ENCODE measurements around the gene VPS11.

VPS11 gene

DNA sequence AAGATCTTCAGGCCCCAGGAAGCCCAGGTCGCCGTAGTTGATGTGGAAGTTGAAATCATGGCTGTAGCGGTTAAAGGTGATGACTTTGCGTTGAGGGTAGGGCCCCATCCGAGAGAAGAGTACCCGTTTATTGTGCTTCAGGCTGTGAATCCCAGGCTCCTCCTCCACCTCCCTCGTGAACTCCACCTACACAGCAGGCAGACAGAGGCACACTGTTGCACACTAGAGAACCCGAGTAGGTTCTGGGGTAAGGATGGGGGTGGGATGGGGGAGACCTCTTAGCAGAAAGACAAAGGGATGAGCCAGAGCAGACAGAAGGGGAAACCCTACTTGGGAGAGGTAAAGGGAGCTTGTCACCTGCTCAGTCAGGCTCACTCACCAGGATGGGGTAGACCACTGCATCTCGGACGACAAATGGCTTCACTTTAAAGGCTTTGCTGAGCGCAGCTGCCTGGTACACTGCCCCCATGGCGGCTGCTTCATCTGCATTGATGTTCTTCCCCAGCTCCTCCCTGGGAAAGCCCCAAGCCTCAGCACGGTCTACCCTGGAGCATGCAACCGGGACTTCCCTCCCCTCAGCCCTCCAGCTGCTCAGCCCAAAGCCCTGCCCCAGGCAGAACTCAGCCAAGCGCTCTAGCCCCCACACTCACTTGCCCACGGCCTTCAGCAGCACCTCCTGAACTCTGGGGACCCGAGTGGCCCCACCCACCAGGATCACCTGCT, 16.0 kb upstream of the VPS11 start:
- Histone ChIP-seq H3K9me3 (ENCODE audit: severe bottlenecking) (no peaks in the 10 kb centered on the region), H3K4me3 (ENCODE audit: severe bottlenecking) (no peak overlapping the region), H3K27me3 (ENCODE audit: insufficient read depth, poor library complexity, severe bottlenecking) (no peaks in the 10 kb centered on the region), H3K36me3 (ENCODE audit: low read depth) (peaks cover 96% of the 10 kb centered on the region), H3K27ac (ENCODE audit: poor library complexity, severe bottlenecking) (no peak overlapping the region), H3K4me1 (ENCODE audit: insufficient read depth, poor library complexity, severe bottlenecking) (peaks cover 7% of the 10 kb centered on the region)
- DNase-seq (ENCODE audit: low spot score) = no peak
- TF ChIP-seq, protein P1, sequence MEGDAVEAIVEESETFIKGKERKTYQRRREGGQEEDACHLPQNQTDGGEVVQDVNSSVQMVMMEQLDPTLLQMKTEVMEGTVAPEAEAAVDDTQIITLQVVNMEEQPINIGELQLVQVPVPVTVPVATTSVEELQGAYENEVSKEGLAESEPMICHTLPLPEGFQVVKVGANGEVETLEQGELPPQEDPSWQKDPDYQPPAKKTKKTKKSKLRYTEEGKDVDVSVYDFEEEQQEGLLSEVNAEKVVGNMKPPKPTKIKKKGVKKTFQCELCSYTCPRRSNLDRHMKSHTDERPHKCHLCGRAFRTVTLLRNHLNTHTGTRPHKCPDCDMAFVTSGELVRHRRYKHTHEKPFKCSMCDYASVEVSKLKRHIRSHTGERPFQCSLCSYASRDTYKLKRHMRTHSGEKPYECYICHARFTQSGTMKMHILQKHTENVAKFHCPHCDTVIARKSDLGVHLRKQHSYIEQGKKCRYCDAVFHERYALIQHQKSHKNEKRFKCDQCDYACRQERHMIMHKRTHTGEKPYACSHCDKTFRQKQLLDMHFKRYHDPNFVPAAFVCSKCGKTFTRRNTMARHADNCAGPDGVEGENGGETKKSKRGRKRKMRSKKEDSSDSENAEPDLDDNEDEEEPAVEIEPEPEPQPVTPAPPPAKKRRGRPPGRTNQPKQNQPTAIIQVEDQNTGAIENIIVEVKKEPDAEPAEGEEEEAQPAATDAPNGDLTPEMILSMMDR (IDR thresholded peaks at IDR 0.05; ENCODE audit: poor library complexity, severe bottlenecking) = no peak
- ATAC-seq (ENCODE audit: low read depth) = no peak

- no peak overlapping the region for H3K27ac ChIP-seq (ENCODE audit: poor library complexity, severe bottlenecking)
- H3K36me3 ChIP-seq (ENCODE audit: low read depth) = peaks cover 89% of the 10 kb centered on the region
- DNase-seq (ENCODE audit: low spot score) (no peak), ATAC-seq (ENCODE audit: low read depth) (no peak)
- TF ChIP-seq, protein P1 (IDR thresholded peaks at IDR 0.05; ENCODE audit: poor library complexity, severe bottlenecking) = no peak
- H3K27me3 ChIP-seq (ENCODE audit: insufficient read depth, poor library complexity, severe bottlenecking) = no peaks in the 10 kb centered on the region
- H3K9me3 ChIP-seq (ENCODE audit: severe bottlenecking) = no peaks in the 10 kb centered on the region
- peaks cover 7% of the 10 kb centered on the region for H3K4me1 ChIP-seq (ENCODE audit: insufficient read depth, poor library complexity, severe bottlenecking)
- H3K4me3 ChIP-seq (ENCODE audit: severe bottlenecking) = no peak overlapping the region
Observed at GRCh38 chr11:119052163-119052814, 15.3 kb upstream of the VPS11 start.

DNA sequence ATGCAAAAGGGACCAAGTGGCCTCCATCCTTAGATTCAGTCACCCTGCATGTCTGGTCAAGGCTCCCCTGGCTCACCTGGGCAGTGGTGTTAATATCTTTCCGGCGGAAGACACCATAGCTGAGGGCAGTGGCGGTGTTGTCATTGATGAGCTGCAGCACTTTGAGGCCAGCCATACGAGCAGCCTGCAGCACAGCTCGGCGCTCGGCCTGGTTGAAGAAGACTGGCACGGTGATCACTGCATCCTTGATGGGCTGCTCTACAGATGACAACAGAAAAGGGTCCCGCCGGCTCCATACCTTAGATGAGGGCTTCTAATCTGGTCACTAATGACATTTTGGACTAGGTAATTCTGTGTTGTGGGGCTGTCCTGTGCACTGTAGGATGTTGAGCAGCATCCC, 13.2 kb upstream of the VPS11 start:
- Histone ChIP-seq H3K36me3 (ENCODE audit: low read depth) (peaks cover 67% of the 10 kb centered on the region), H3K4me1 (ENCODE audit: insufficient read depth, poor library complexity, severe bottlenecking) (peaks cover 7% of the 10 kb centered on the region), H3K4me3 (ENCODE audit: severe bottlenecking) (no peak overlapping the region), H3K27me3 (ENCODE audit: insufficient read depth, poor library complexity, severe bottlenecking) (no peaks in the 10 kb centered on the region), H3K9me3 (ENCODE audit: severe bottlenecking) (no peaks in the 10 kb centered on the region), H3K27ac (ENCODE audit: poor library complexity, severe bottlenecking) (no peak overlapping the region)
- TF ChIP-seq, protein P1 (IDR thresholded peaks at IDR 0.05; ENCODE audit: poor library complexity, severe bottlenecking) = no peak
- ATAC-seq (ENCODE audit: low read depth) (no peak), DNase-seq (ENCODE audit: low spot score) (no peak)

GRCh38 chr11:119055901-119056300, 11.7 kb upstream of the VPS11 start:
- no peak for ATAC-seq (ENCODE audit: low read depth)
- Histone ChIP-seq H3K9me3 (ENCODE audit: severe bottlenecking) (no peaks in the 10 kb centered on the region), H3K27ac (ENCODE audit: poor library complexity, severe bottlenecking) (peak overlapping the region; percentile 61), H3K4me3 (ENCODE audit: severe bottlenecking) (peak overlapping the region; percentile 97), H3K27me3 (ENCODE audit: insufficient read depth, poor library complexity, severe bottlenecking) (no peaks in the 10 kb centered on the region), H3K4me1 (ENCODE audit: insufficient read depth, poor library complexity, severe bottlenecking) (peaks cover 7% of the 10 kb centered on the region), H3K36me3 (ENCODE audit: low read depth) (peaks cover 53% of the 10 kb centered on the region)
- DNase-seq (ENCODE audit: low spot score) = no peak
- TF ChIP-seq, protein P1 (IDR thresholded peaks at IDR 0.05; ENCODE audit: poor library complexity, severe bottlenecking) = no peak
